Karpas-422 (cell line): ENCODE data around the gene LSM7. TPM values are rescaled to one million over a fixed set of nuclear protein-coding genes. Genes with fewer than 3 reads are reported as not detected.

Experiments used
- DNase-seq: peaks from one replicate; pipeline ENCODE4 v3.0.0-alpha.2; 2015
- H2AFZ ChIP-seq: fragments of 200-600 bp; sonication (generic); 2 replicates; pipeline ENCODE4 v1.6.1; 2014; ENCODE audit warnings: antibody characterized with exemption, low read length, mixed read lengths
- H3K27ac ChIP-seq: fragments of 200-600 bp; sonication (generic); 2 replicates; pipeline ENCODE4 v1.5.1; 2014; ENCODE audit warnings: mild to moderate bottlenecking, low read length, moderate library complexity
- H3K27me3 ChIP-seq: fragments of 200-600 bp; sonication (generic); 2 replicates; pipeline ENCODE4 v1.6.1; 2014; ENCODE audit warnings: low read length, mixed read lengths
- H3K36me3 ChIP-seq: fragments of 200-600 bp; sonication (generic); 2 replicates; pipeline ENCODE4 v1.6.1; 2014; ENCODE audit warnings: low read length, mixed read lengths; ENCODE audit not compliant: insufficient read depth
- H3K4me1 ChIP-seq: fragments of 200-600 bp; sonication (generic); 2 replicates; pipeline ENCODE4 v1.6.1; 2014; ENCODE audit warnings: mild to moderate bottlenecking, low read length, mixed read lengths
- H3K4me2 ChIP-seq: fragments of 200-600 bp; sonication (generic); 2 replicates; pipeline ENCODE4 v1.6.1; 2014; ENCODE audit warnings: low read length, low read depth, mild to moderate bottlenecking; ENCODE audit not compliant: poor library complexity, severe bottlenecking
- H3K4me3 ChIP-seq: fragments of 200-600 bp; sonication (generic); 2 replicates; pipeline ENCODE4 v1.5.1; 2014; ENCODE audit warnings: mild to moderate bottlenecking, antibody characterized with exemption, low read length, mixed read lengths
- H3K79me2 ChIP-seq: fragments of 200-600 bp; sonication (generic); 2 replicates; pipeline ENCODE4 v1.6.1; 2014; ENCODE audit warnings: mild to moderate bottlenecking, low read length, mixed read lengths
- H3K9ac ChIP-seq: fragments of 200-600 bp; sonication (generic); 2 replicates; pipeline ENCODE4 v1.6.0; 2014; ENCODE audit warnings: low read length
- H3K9me2 ChIP-seq: fragments of 200-600 bp; sonication (generic), shearing (Covaris generic); replicated peaks from 2 replicates; pipeline ENCODE4 v1.6.0; 2014; ENCODE audit warnings: mild to moderate bottlenecking, low read length, moderate library complexity; ENCODE audit not compliant: insufficient read depth
- H3K9me3 ChIP-seq: fragments of 300-700, 200-600 bp; sonication (generic); 2 replicates; pipeline ENCODE4 v1.6.1; 2014; ENCODE audit warnings: low read length, mixed read lengths
- H4K20me1 ChIP-seq: fragments of 200-600 bp; sonication (generic); 2 replicates; pipeline ENCODE4 v1.6.1; 2014; ENCODE audit warnings: mild to moderate bottlenecking, antibody characterized with exemption, low read length, low read depth; ENCODE audit not compliant: insufficient read depth
- total RNA-seq: library from RNA; depleted of rRNA; stranded (reverse); fragments of >200 nt; shearing (Covaris generic); gene quantifications from 2 replicates; pipeline ENCODE4 v1.2.3, GENCODE V29; 2014; ENCODE audit warnings: low replicate concordance

LSM7 gene
- total RNA-seq, 1 experiment from 2014 or later, result 140 TPM

- no peak overlapping the region for H3K4me3 ChIP-seq
- peaks cover 3% of the 10 kb centered on the region; the same call in 1 of the 2 replicates for H3K27me3 ChIP-seq
Observed at GRCh38 chr19:2357279-2358206, 29.2 kb upstream of the LSM7 start.

GRCh38 chr19:2356036-2356646, 27.8 kb upstream of the LSM7 start:
- no peak for DNase-seq
- no peaks in the 10 kb centered on the region for H3K4me1 ChIP-seq
- H3K9me3 ChIP-seq, result no peaks in the 10 kb centered on the region
- H3K4me3 ChIP-seq, result no peak overlapping the region
- no peaks in the 10 kb centered on the region for H3K36me3 ChIP-seq
- no peak overlapping the region for H3K27ac ChIP-seq
- H4K20me1 ChIP-seq, result no peaks in the 10 kb centered on the region
- no peak overlapping the region for H2AFZ ChIP-seq
- no peaks in the 10 kb centered on the region for H3K27me3 ChIP-seq
- H3K79me2 ChIP-seq, result no peaks in the 10 kb centered on the region
- no peak overlapping the region for H3K9ac ChIP-seq
- no peaks in the 10 kb centered on the region for H3K9me2 ChIP-seq
- H3K4me2 ChIP-seq, result no peak overlapping the region

More at GRCh38 chr19:2357279-2358206, 29.2 kb upstream of the LSM7 start:
- no peaks in the 10 kb centered on the region for H3K36me3 ChIP-seq
- H3K9me3 ChIP-seq, result no peaks in the 10 kb centered on the region
- no peaks in the 10 kb centered on the region for H4K20me1 ChIP-seq
- H3K4me2 ChIP-seq, result no peak overlapping the region
- no peak overlapping the region for H2AFZ ChIP-seq
- no peaks in the 10 kb centered on the region for H3K79me2 ChIP-seq
- no peaks in the 10 kb centered on the region for H3K9me2 ChIP-seq
- H3K9ac ChIP-seq, result no peak overlapping the region
- no peak overlapping the region for H3K27ac ChIP-seq
- no peak for DNase-seq
- no peaks in the 10 kb centered on the region for H3K4me1 ChIP-seq

GRCh38 chr19:2355168-2356035, 27.0 kb upstream of the LSM7 start:
- no peak for DNase-seq
- H3K79me2 ChIP-seq, result no peaks in the 10 kb centered on the region
- no peaks in the 10 kb centered on the region for H4K20me1 ChIP-seq
- no peaks in the 10 kb centered on the region for H3K9me3 ChIP-seq
- H3K36me3 ChIP-seq, result no peaks in the 10 kb centered on the region
- H3K4me2 ChIP-seq, result no peak overlapping the region
- H3K27ac ChIP-seq, result no peak overlapping the region
- no peaks in the 10 kb centered on the region for H3K27me3 ChIP-seq
- H3K4me3 ChIP-seq, result no peak overlapping the region
- no peak overlapping the region for H2AFZ ChIP-seq
- no peak overlapping the region for H3K9ac ChIP-seq
- no peaks in the 10 kb centered on the region for H3K9me2 ChIP-seq
- H3K4me1 ChIP-seq, result no peaks in the 10 kb centered on the region

DNA sequence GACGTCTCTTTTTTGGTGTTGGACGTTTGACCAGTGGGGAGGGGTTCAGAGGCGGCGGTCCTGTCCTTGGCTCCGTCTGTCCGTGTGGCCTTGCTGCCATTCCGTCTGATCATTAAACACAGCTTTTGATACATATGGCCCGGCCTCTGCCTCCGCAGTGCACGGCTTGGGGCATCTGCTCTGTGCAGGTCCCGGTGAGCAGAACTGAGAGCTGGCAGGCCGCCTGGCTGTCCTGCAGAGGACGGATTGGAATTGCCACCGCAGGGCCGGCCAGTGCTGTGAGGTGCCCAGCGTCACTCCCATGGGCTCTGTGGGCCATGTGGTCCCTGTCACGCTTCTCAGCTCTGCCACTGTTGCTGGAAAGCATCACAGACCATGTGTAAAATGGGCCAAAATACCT, 26.3 kb upstream of the LSM7 start:
- DNase-seq, result no peak
- Histone ChIP-seq H3K4me2 (no peak overlapping the region), H3K36me3 (no peaks in the 10 kb centered on the region), H3K4me3 (no peak overlapping the region), H3K9me2 (no peaks in the 10 kb centered on the region), H3K27me3 (no peaks in the 10 kb centered on the region), H3K4me1 (no peaks in the 10 kb centered on the region), H3K79me2 (no peaks in the 10 kb centered on the region), H2AFZ (no peak overlapping the region), H4K20me1 (no peaks in the 10 kb centered on the region), H3K27ac (no peak overlapping the region), H3K9me3 (no peaks in the 10 kb centered on the region), H3K9ac (no peak overlapping the region)

GRCh38 chr19:2353887-2354592, 25.7 kb upstream of the LSM7 start:
- Histone ChIP-seq H3K36me3 (no peaks in the 10 kb centered on the region), H2AFZ (no peak overlapping the region), H3K4me2 (no peak overlapping the region), H4K20me1 (no peaks in the 10 kb centered on the region), H3K27me3 (no peaks in the 10 kb centered on the region), H3K9me3 (no peaks in the 10 kb centered on the region), H3K4me3 (no peak overlapping the region), H3K9me2 (no peaks in the 10 kb centered on the region), H3K79me2 (no peaks in the 10 kb centered on the region), H3K4me1 (no peaks in the 10 kb centered on the region), H3K27ac (no peak overlapping the region), H3K9ac (no peak overlapping the region)
- no peak for DNase-seq

DNA sequence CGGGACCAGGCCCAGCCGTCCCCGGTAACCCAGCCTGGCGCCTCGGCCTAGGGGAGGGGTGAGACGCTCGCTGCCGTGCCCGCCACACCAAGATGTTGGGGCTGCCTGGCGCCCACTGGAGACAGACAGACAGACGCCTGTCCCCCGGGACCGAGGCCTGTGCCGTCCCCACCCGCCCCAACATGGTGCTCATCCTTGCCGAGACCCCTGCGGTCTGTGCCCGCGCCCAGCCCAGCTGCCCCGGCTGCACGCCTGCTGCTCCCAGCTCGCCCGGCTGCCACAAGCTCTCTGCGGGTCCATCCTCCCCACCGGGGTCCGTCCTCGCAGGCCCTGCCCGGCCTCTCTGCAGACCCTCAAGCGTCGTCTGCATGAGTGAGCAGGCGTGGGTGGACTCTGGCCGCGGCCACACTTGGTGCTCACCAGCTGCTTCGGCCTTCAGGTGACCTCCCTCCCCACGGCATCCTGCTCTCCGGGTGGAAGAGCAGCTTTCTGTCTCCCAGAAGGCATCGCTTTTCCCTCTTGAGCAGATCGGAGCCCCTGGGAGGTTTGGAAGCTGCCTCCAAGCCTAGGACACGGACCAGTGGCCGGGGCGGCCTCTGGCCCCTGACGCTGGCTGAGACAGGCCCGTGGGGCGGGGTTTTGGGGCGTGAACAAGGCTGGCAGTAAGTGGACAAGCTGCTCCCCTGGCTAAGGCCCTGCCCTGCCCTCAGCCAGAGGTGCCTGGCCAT, 24.9 kb upstream of the LSM7 start:
- H3K27ac ChIP-seq, result no peak overlapping the region
- no peaks in the 10 kb centered on the region for H3K79me2 ChIP-seq
- H3K27me3 ChIP-seq, result no peaks in the 10 kb centered on the region
- no peak overlapping the region for H3K4me2 ChIP-seq
- no peak overlapping the region for H3K9ac ChIP-seq
- no peak for DNase-seq
- H3K36me3 ChIP-seq, result no peaks in the 10 kb centered on the region
- H3K9me3 ChIP-seq, result no peaks in the 10 kb centered on the region
- no peak overlapping the region for H2AFZ ChIP-seq
- no peaks in the 10 kb centered on the region for H3K9me2 ChIP-seq
- no peaks in the 10 kb centered on the region for H3K4me1 ChIP-seq
- no peaks in the 10 kb centered on the region for H4K20me1 ChIP-seq
- no peak overlapping the region for H3K4me3 ChIP-seq

GRCh38 chr19:2352121-2352520, 23.7 kb upstream of the LSM7 start:
- no peak overlapping the region for H3K4me2 ChIP-seq
- H3K4me1 ChIP-seq, result no peaks in the 10 kb centered on the region
- no peaks in the 10 kb centered on the region for H3K9me2 ChIP-seq
- no peak overlapping the region for H3K9ac ChIP-seq
- H2AFZ ChIP-seq, result no peak overlapping the region
- H3K27ac ChIP-seq, result no peak overlapping the region
- no peaks in the 10 kb centered on the region for H3K27me3 ChIP-seq
- no peak overlapping the region for H3K4me3 ChIP-seq
- no peak for DNase-seq
- H3K9me3 ChIP-seq, result no peaks in the 10 kb centered on the region
- H3K36me3 ChIP-seq, result no peaks in the 10 kb centered on the region
- no peaks in the 10 kb centered on the region for H3K79me2 ChIP-seq
- H4K20me1 ChIP-seq, result no peaks in the 10 kb centered on the region
